Esophagus squamous epithelium (tissue), 4 donors: ENCODE data around the gene SUMO3.

Experiments
- POLR2A ChIP-seq, 4 donors: fragments of 450-650 bp; IDR thresholded peaks; one replicate each; pipeline ENCODE4 v1.6.1; 2017; ENCODE audit warnings: antibody characterized with exemption in 4 of 4, mild to moderate bottlenecking in 4 of 4, moderate library complexity in 3 of 4
- TF ChIP-seq, protein P1 (sequence below), 6 experiments: fragments of 450-650 bp in 4 of 6; fragments of 200-600 bp in 2 of 6; sonication (generic) in 2 of 6; IDR thresholded peaks; one replicate each; pipeline ENCODE4 v1.5.1; 2016 to 2019; ENCODE audit warnings: antibody characterized with exemption in 6 of 6, mild to moderate bottlenecking in 4 of 6, moderate library complexity in 4 of 6

- TF ChIP-seq POLR2A (IDR thresholded peaks at IDR 0.05): no peak
- TF ChIP-seq, protein P1, sequence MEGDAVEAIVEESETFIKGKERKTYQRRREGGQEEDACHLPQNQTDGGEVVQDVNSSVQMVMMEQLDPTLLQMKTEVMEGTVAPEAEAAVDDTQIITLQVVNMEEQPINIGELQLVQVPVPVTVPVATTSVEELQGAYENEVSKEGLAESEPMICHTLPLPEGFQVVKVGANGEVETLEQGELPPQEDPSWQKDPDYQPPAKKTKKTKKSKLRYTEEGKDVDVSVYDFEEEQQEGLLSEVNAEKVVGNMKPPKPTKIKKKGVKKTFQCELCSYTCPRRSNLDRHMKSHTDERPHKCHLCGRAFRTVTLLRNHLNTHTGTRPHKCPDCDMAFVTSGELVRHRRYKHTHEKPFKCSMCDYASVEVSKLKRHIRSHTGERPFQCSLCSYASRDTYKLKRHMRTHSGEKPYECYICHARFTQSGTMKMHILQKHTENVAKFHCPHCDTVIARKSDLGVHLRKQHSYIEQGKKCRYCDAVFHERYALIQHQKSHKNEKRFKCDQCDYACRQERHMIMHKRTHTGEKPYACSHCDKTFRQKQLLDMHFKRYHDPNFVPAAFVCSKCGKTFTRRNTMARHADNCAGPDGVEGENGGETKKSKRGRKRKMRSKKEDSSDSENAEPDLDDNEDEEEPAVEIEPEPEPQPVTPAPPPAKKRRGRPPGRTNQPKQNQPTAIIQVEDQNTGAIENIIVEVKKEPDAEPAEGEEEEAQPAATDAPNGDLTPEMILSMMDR (IDR thresholded peaks at IDR 0.05): no peak
Measured at GRCh38 chr21:44758781-44759627, 58.9 kb downstream of the SUMO3 start.
